ENCODE data around the gene NUP62.

The NUP62 gene

DNA sequence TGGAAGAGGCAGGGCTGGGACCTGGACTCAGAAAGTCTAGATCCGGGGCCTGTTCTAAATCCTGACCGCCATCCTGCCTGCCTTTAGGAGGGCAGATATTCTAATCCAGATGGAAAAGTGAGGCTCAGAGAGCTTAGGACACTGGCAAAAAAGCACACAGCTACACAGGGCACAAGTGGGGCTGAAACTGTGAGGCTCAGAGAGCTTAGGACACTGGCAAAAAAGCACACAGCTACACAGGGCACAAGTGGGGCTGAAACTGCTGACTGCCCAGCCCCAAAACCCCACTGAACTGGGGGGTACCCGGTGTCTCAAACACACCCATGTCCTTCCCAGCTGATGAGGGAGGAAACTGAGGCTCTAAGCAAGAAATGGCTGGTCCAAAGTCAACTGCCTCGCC, 54.1 kb downstream of the NUP62 start:
- no peak for TF ChIP-seq CTCF (IDR thresholded peaks at IDR 0.05; ENCODE audit: control insufficient read depth, extremely low read depth, insufficient read depth)
- no peak for DNase-seq (ENCODE audit: low read depth)
- H3K4me3 ChIP-seq (ENCODE audit: low read depth, low read length), result peak overlapping the region; percentile 85

DNA sequence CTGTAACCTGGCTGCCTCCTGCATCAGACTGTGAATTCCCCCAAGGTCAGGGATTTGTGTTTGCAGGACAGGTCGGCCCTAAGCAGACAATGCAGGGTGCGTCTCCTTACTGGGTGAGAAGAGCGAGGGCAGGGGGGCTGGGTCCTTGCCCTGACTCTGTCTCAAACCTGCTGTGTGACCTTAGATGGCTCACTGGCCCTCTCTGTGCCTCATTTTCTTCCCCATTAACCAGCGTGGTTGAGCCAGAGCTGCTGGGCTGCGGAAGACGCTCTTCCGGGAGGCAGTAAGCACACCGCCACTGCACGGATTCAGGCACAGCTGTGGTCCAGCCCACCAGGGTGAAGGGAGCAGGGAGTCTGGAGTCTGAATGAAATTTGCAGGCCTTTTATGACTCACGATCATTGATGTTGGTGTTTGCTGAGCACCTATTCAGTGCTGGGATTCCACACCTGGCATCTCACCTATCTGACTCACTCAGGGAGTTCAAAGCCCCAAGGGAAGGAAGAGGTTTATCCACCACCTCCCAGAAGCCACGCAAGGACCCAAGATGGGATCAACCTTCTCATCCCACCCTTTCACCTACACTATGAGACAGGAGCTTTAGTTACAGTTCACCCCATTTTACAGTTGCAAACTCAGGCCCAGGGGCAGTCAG, 54.7 kb downstream of the NUP62 start:
- TF ChIP-seq CTCF (IDR thresholded peaks at IDR 0.05; ENCODE audit: control insufficient read depth, extremely low read depth, insufficient read depth), result no peak
- H3K4me3 ChIP-seq (ENCODE audit: low read depth, low read length), result peak overlapping the region; percentile 85

GRCh38 chr19:49873834-49874233, 55.5 kb downstream of the NUP62 start:
- no peak overlapping the region for H3K4me3 ChIP-seq (ENCODE audit: low read depth, low read length)
- no peak for TF ChIP-seq CTCF (IDR thresholded peaks at IDR 0.05; ENCODE audit: control insufficient read depth, extremely low read depth, insufficient read depth)
- no peak for DNase-seq (ENCODE audit: low read depth)

More for the DNA sequence above, 54.7 kb downstream of the NUP62 start:
- no peak for DNase-seq (ENCODE audit: low read depth)

- DNase-seq (ENCODE audit: low read depth), result no peak
- H3K4me3 ChIP-seq (ENCODE audit: low read depth, low read length), result no peak overlapping the region
- no peak for TF ChIP-seq CTCF (IDR thresholded peaks at IDR 0.05; ENCODE audit: control insufficient read depth, extremely low read depth, insufficient read depth)
Observed at GRCh38 chr19:49873129-49873521, 56.2 kb downstream of the NUP62 start.

- TF ChIP-seq CTCF (IDR thresholded peaks at IDR 0.05; ENCODE audit: control insufficient read depth, extremely low read depth, insufficient read depth), result no peak
- DNase-seq (ENCODE audit: low read depth), result no peak
- H3K4me3 ChIP-seq (ENCODE audit: low read depth, low read length), result no peak overlapping the region
Observed at GRCh38 chr19:49872245-49873128, 56.8 kb downstream of the NUP62 start.

DNA sequence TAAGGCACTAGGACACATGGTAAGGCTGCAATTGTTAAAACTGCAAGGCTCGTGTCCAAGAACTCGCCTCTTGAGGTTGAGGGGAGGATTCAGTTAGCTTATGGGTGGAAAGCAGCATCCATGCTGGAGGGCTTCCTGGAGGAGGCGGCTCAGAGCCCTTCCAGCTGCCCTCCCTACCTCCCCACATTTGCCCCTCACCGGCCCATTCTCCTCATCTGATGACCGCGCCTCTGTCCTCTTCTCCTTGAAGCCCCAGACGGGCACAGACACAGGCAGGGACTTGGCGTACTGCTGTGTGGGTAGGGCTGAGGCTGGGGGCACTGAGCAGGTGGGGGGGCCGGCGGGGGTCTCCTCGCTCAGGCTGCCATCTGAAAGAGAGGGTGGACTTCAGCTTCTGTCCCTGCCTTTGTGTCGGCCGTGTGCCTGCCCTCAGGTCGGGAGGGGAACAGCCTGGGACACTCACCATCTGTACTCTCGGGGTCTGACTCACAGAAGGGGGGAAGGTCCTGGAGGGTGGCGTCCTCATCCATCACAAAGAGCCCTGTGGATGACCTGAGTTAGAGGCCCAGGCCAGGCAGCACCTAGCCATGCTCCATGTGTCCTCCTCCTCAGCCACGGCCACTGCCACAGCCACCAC, 57.8 kb downstream of the NUP62 start:
- no peak for DNase-seq (ENCODE audit: low read depth)
- TF ChIP-seq CTCF (IDR thresholded peaks at IDR 0.05; ENCODE audit: control insufficient read depth, extremely low read depth, insufficient read depth), result no peak
- no peak overlapping the region for H3K4me3 ChIP-seq (ENCODE audit: low read depth, low read length)

Data from LNCaP clone FGC (cell line).